ENCODE measurements around the gene APPBP2. TPM values are rescaled to one million over a fixed set of nuclear protein-coding genes. Genes with fewer than 3 reads are reported as not detected.

APPBP2 gene
- total RNA-seq, 1 experiment from 2014 or later = 32.5 TPM

- Histone ChIP-seq H3K4me1 (replicated peaks; ENCODE audit: insufficient read depth) (peaks cover 11% of the 10 kb centered on the region), H3K27ac (no peak overlapping the region), H3K79me2 (ENCODE audit: low read depth) (no peaks in the 10 kb centered on the region), H3K9me3 (ENCODE audit: insufficient read depth, low read depth) (no peaks in the 10 kb centered on the region; the same call in 1 of the 2 replicates), H3K4me3 (no peak overlapping the region), H3F3A (ENCODE audit: insufficient read depth, low read depth) (peaks cover 5% of the 10 kb centered on the region; the same call in 1 of the 2 replicates), H2AFZ (no peak overlapping the region), H3K9me2 (ENCODE audit: insufficient read depth) (no peaks in the 10 kb centered on the region), H3K4me2 (no peak overlapping the region), H4K20me1 (ENCODE audit: insufficient read depth) (no peaks in the 10 kb centered on the region), H3K36me3 (ENCODE audit: low read depth) (peaks cover 43% of the 10 kb centered on the region), H3K27me3 (ENCODE audit: insufficient read depth, low read depth) (no peaks in the 10 kb centered on the region)
- intact Hi-C loops (cut with micrococcal nuclease; ENCODE audit: unreplicated experiment) = no loop called here
- no peak for TF ChIP-seq EZH2 (IDR thresholded peaks at IDR 0.05; ENCODE audit: low read depth)
- TF ChIP-seq CTCF (conservative IDR thresholded peaks at IDR 0.05) = no peak
- no TSS peak for BruUV-seq (replicated peaks)
- CTCF ChIA-PET = interaction anchor here (0.6 to 0.7 kb wide), 2 partner anchors 329 to 1512 kb away, joined by 3 to 4 read pairs; no protein-coding TSS in a partner anchor
- DNase-seq = no peak
- POLR2A ChIA-PET (ENCODE audit: unreplicated experiment) = no interaction called here
Observed at GRCh38 chr17:60471451-60471850, 54.6 kb downstream of the APPBP2 start.

DNA sequence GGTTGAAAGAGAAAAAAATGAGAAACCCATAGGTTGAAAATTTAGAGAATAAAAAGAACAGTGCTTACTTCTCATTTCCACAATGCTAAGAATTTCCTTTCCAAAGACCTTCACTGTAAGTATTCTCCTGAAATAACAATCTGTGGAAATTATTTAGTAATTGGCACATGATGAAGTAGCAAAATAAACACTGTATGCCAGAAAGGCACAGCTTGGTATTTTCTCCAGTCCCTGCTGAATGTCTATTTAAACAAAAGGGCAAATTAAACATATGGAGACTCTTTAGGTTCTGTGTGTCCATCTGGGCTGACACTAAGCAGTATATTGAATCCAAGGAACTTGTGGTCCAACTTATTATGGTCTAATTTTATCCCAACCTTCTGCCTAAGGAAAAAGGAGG lies 57.7 kb downstream of the APPBP2 start:
- peaks cover 50% of the 10 kb centered on the region for H3K36me3 ChIP-seq (ENCODE audit: low read depth)
- H3F3A ChIP-seq (ENCODE audit: insufficient read depth, low read depth) = peaks cover 5% of the 10 kb centered on the region
- no peak for TF ChIP-seq CTCF (conservative IDR thresholded peaks at IDR 0.05)
- TF ChIP-seq EZH2 (IDR thresholded peaks at IDR 0.05; ENCODE audit: low read depth) = no peak
- ChIA-PET POLR2A (ENCODE audit: unreplicated experiment) (interaction anchor here (0.6 kb wide), 1 partner anchor 62 kb away, joined by 5 read pairs; no protein-coding TSS in a partner anchor), CTCF (no interaction called here)
- H3K4me3 ChIP-seq = no peak overlapping the region
- 0 out of 2 replicates have a peak overlapping the region, but pooled peaks have one; percentile 52 for H3K27ac ChIP-seq
- no peaks in the 10 kb centered on the region for H4K20me1 ChIP-seq (ENCODE audit: insufficient read depth)
- intact Hi-C loops (cut with micrococcal nuclease; ENCODE audit: unreplicated experiment) = no loop called here
- BruUV-seq (replicated peaks) = no TSS peak
- H3K4me1 ChIP-seq (replicated peaks; ENCODE audit: insufficient read depth) = peaks cover 11% of the 10 kb centered on the region
- no peak overlapping the region for H2AFZ ChIP-seq
- H3K79me2 ChIP-seq (ENCODE audit: low read depth) = no peaks in the 10 kb centered on the region
- no peaks in the 10 kb centered on the region for H3K27me3 ChIP-seq (ENCODE audit: insufficient read depth, low read depth)
- H3K9me2 ChIP-seq (ENCODE audit: insufficient read depth) = no peaks in the 10 kb centered on the region
- DNase-seq = no peak
- H3K4me2 ChIP-seq = no peak overlapping the region
- no peaks in the 10 kb centered on the region; the same call in 1 of the 2 replicates for H3K9me3 ChIP-seq (ENCODE audit: insufficient read depth, low read depth)

DNA sequence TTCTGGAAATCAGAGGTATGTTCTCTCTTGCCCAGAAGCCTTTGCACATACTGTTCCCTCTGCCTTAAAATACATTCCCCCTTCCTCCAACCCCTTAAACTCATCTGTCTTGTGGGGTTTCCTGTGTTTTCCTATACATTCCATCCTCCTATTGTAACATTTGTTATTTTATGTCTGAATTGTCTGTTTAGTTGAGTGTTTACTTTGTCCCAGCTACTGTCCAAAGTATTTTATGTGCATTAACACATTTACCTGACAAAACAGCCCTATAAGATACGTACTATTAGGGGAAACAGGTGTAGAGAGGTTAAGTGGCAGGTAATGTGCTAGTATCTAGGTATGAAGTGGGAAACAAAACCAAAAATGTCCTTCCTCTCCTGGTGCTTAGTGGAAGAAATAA lies 61.7 kb downstream of the APPBP2 start:
- intact Hi-C loops (cut with micrococcal nuclease; ENCODE audit: unreplicated experiment) = no loop called here

More for the DNA sequence above, 61.7 kb downstream of the APPBP2 start:
- DNase-seq = no peak
- no peak overlapping the region for H3K4me3 ChIP-seq
- POLR2A ChIA-PET (ENCODE audit: unreplicated experiment) = no interaction called here
- no peaks in the 10 kb centered on the region for H3K9me3 ChIP-seq (ENCODE audit: insufficient read depth, low read depth)
- peaks cover 5% of the 10 kb centered on the region for H3F3A ChIP-seq (ENCODE audit: insufficient read depth, low read depth)
- H3K9me2 ChIP-seq (ENCODE audit: insufficient read depth) = no peaks in the 10 kb centered on the region
- BruUV-seq (replicated peaks) = no TSS peak
- no peak overlapping the region for H3K4me2 ChIP-seq
- no peaks in the 10 kb centered on the region for H3K27me3 ChIP-seq (ENCODE audit: insufficient read depth, low read depth)
- no peaks in the 10 kb centered on the region for H3K79me2 ChIP-seq (ENCODE audit: low read depth)
- no peak overlapping the region for H2AFZ ChIP-seq
- no peaks in the 10 kb centered on the region for H4K20me1 ChIP-seq (ENCODE audit: insufficient read depth)
- no peak for TF ChIP-seq EZH2 (IDR thresholded peaks at IDR 0.05; ENCODE audit: low read depth)
- TF ChIP-seq CTCF (conservative IDR thresholded peaks at IDR 0.05) = no peak
- peaks cover under 1% of the 10 kb centered on the region for H3K4me1 ChIP-seq (replicated peaks; ENCODE audit: insufficient read depth)
- H3K27ac ChIP-seq = no peak overlapping the region; the same call in 1 of the 2 replicates
- H3K36me3 ChIP-seq (ENCODE audit: low read depth) = peaks cover 42% of the 10 kb centered on the region
- CTCF ChIA-PET = no interaction called here

All from PC-9 (cell line).